ENCODE measurements around the gene CDH13.

Gene CDH13

DNA sequence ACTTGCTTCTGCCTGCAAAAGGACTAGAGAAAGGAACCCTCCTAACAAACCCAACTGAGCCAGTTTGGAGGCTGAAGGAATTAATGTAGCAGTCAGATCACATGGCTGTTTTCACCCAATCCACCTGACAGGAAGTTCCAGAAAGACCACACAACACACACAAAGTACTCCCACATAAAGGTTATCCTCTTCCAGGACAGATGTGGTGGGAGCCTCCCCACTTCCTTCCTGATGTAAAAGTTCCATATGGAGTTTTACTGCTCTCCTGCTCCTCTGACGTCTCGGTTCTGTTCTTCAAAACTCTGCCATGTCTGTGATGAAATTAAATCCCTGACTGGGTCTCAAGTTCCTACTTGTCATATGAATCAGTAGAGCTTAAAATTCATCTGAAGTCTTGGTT lies 684.0 kb downstream of the CDH13 start:
- no peak for DNase-seq (ENCODE audit: extremely low spot score)
- TF ChIP-seq, protein P1, sequence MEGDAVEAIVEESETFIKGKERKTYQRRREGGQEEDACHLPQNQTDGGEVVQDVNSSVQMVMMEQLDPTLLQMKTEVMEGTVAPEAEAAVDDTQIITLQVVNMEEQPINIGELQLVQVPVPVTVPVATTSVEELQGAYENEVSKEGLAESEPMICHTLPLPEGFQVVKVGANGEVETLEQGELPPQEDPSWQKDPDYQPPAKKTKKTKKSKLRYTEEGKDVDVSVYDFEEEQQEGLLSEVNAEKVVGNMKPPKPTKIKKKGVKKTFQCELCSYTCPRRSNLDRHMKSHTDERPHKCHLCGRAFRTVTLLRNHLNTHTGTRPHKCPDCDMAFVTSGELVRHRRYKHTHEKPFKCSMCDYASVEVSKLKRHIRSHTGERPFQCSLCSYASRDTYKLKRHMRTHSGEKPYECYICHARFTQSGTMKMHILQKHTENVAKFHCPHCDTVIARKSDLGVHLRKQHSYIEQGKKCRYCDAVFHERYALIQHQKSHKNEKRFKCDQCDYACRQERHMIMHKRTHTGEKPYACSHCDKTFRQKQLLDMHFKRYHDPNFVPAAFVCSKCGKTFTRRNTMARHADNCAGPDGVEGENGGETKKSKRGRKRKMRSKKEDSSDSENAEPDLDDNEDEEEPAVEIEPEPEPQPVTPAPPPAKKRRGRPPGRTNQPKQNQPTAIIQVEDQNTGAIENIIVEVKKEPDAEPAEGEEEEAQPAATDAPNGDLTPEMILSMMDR (IDR thresholded peaks at IDR 0.05; ENCODE audit: control extremely low read depth, extremely low read depth, low read depth, missing control alignments), result no peak
- POLR2A ChIA-PET, result no interaction called here
- CTCF ChIA-PET, result interaction anchor here (1.0 kb wide), 1 partner anchor 96 kb away, joined by 3 read pairs; no protein-coding TSS in a partner anchor

GRCh38 chr16:83312015-83312717 lies 685.4 kb downstream of the CDH13 start:
- TF ChIP-seq, protein P1 (IDR thresholded peaks at IDR 0.05; ENCODE audit: control extremely low read depth, extremely low read depth, low read depth, missing control alignments), result no peak
- no peak for DNase-seq (ENCODE audit: extremely low spot score)
- ChIA-PET POLR2A (interaction anchor here (0.5 kb wide), 1 partner anchor 9 kb away, joined by 8 read pairs; no protein-coding TSS in a partner anchor), CTCF (interaction anchor here (1.3 kb wide), 1 partner anchor 44 kb away, joined by 3 read pairs; no protein-coding TSS in a partner anchor)

- ChIA-PET POLR2A (interaction anchor here (0.5 kb wide), 1 partner anchor 8 kb away, joined by 8 read pairs; no protein-coding TSS in a partner anchor), CTCF (interaction anchor here (1.3 kb wide), 1 partner anchor 43 kb away, joined by 3 read pairs; no protein-coding TSS in a partner anchor)
- TF ChIP-seq, protein P1 (IDR thresholded peaks at IDR 0.05; ENCODE audit: control extremely low read depth, extremely low read depth, low read depth, missing control alignments), result no peak
- no peak for DNase-seq (ENCODE audit: extremely low spot score)
Measured at GRCh38 chr16:83312718-83313245, 686.0 kb downstream of the CDH13 start.

- DNase-seq (ENCODE audit: extremely low spot score), result no peak
- ChIA-PET CTCF (interaction anchor here (1.0 kb wide), 1 partner anchor 8 kb away, joined by 3 read pairs; no protein-coding TSS in a partner anchor), POLR2A (no interaction called here)
- TF ChIP-seq, protein P1 (IDR thresholded peaks at IDR 0.05; ENCODE audit: control extremely low read depth, extremely low read depth, low read depth, missing control alignments), result no peak
Measured at GRCh38 chr16:83315271-83315670, 688.5 kb downstream of the CDH13 start.

DNA sequence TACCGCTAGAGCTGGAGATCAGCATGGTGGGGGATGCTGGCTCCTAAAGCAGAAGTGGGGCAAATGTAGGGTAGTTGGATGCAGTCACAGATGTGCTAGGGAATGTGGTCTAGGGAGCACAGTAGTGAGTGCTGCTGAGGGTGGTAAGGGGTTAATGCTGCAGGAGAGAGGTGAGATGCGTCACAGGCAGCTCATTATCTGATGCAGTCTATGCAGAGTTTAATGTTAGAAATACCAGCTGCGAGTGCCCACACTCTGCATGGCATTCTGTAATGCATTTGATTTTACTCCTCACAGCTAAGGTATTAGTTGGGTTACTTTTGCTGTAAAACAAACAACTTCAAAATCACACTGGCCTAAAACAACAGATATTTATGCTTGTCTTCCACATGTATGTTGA lies 689.7 kb downstream of the CDH13 start:
- TF ChIP-seq, protein P1 (IDR thresholded peaks at IDR 0.05; ENCODE audit: control extremely low read depth, extremely low read depth, low read depth, missing control alignments), result no peak
- POLR2A ChIA-PET, result no interaction called here
- CTCF ChIA-PET, result no interaction called here
- DNase-seq (ENCODE audit: extremely low spot score), result no peak

DNA sequence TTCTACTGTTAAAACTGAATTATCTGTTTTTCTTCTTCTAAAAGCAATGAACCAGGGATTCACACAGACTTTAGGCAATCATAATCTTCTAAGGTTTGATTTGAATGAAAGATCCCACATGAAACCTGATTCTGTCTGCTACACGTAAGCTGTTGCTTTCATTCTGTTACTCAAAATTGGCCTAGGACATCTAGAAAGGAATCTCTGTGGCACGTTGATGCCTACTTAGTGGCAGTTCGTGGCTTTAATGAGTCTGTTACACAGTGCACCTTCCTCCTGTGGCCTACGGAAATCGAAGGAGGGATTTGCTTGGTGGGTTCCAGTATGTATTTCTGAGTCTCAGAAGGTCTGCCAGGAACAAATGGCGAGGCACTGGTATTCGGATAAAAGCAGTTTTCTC lies 691.6 kb downstream of the CDH13 start:
- ChIA-PET POLR2A (no interaction called here), CTCF (no interaction called here)
- no peak for DNase-seq (ENCODE audit: extremely low spot score)

More for the DNA sequence above, 691.6 kb downstream of the CDH13 start:
- TF ChIP-seq, protein P1 (IDR thresholded peaks at IDR 0.05; ENCODE audit: control extremely low read depth, extremely low read depth, low read depth, missing control alignments), result no peak

All from GM10248 (cell line).